Mesodermal cell (in vitro differentiated cells): ENCODE measurements around the gene TRIM8.
"Not testable (repeated sequence)": the region's sequence is repeated elsewhere in the genome, so short reads cannot be mapped to it uniquely, and the experiment has no call there.

Experiments used
- H3K27ac ChIP-seq: 2 replicates; pipeline ENCODE4 v1.7.0; 2013; ENCODE audit warnings: mild to moderate bottlenecking, low read depth, low read length, moderate library complexity; ENCODE audit not compliant: severe bottlenecking
- H3K36me3 ChIP-seq: 2 replicates; pipeline ENCODE4 v1.7.1; 2013; ENCODE audit warnings: mild to moderate bottlenecking, low read length, moderate library complexity; ENCODE audit not compliant: control insufficient read depth, insufficient read depth
- H3K4me1 ChIP-seq: one replicate; pipeline ENCODE4 v1.7.1; 2013; ENCODE audit warnings: mild to moderate bottlenecking, low read length; ENCODE audit not compliant: insufficient read depth, control insufficient read depth, poor library complexity, severe bottlenecking
- H3K4me3 ChIP-seq: 2 replicates; pipeline ENCODE4 v1.7.0; 2013; ENCODE audit warnings: low read length, control low read depth, mild to moderate bottlenecking; ENCODE audit not compliant: insufficient read depth, poor library complexity, severe bottlenecking; ENCODE audit errors: extremely low read depth
- H3K9me3 ChIP-seq: 2 replicates; pipeline ENCODE4 v1.7.1; 2013; ENCODE audit warnings: mild to moderate bottlenecking, low read length, moderate library complexity; ENCODE audit not compliant: control insufficient read depth
- WGBS, 2 experiments: methylation state at CpG; one replicate each; pipeline ENCODE4 v1.1.5; 2013; ENCODE audit warnings: missing lambda C conversion rate in 2 of 2; ENCODE audit not compliant: insufficient coverage in 2 of 2; 5-methylcytosine and 5-hydroxymethylcytosine counted together

TRIM8 gene

DNA sequence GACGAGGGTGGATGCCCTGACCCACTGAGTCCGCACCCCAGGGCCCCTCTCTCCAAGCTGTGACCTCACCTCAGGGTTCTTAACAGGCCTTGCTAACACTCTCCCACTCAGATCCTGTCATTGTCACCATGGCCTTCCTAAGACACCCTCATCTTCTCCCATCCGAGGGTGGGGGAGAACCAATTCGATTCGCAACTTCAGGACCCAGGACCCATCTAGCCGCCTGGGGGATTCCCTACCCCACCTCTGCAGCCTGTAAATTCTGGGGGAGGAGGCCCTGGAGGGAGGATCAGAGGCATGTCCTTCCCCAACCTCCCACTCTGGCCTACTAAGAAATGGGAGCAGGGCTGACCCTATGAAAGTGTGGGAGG is 17.4 kb downstream of the TRIM8 start:
- Histone ChIP-seq H3K9me3 (no peaks in the 10 kb centered on the region), H3K36me3 (peaks cover 29% of the 10 kb centered on the region), H3K27ac (peak overlapping the region; percentile 23), H3K4me3 (no peak overlapping the region), H3K4me1 (peaks cover 24% of the 10 kb centered on the region)
- 38 to 83% methylated on average over 1 of the region's 6 CpGs for WGBS, 2 experiments

DNA sequence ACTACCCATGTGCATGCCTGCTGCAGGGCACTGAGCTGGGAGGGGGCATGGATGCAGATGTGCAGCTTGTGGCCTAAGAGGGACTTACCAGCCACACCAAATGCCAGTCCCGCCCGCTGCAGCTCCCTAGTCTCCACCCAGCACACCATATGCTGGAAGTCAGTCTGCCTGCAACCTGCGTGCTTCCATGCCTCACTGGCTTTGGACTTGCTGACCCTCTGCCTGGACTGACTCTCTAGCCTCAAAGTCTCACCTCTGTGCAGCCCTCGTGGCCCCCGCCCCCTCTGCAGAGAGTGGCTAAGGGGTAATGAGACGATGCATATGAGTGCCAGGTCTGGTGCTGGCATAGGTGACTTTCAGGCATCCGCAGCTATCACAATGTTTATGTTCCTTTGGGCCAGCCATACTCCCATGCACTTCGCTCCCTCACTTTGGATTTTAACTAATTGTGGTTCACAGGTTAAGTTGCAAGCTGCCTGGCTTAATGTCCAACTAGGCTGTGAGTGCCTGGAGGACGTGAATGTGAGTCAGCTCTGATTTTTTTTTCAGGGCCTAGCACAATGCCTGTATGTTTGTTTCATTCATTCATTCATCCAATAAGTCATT is 21.7 kb downstream of the TRIM8 start:
- Histone ChIP-seq H3K36me3 (no peaks in the 10 kb centered on the region), H3K4me1 (peaks cover 36% of the 10 kb centered on the region), H3K4me3 (no peak overlapping the region), H3K9me3 (no peaks in the 10 kb centered on the region), H3K27ac (no peak overlapping the region)
- 94 to 98% methylated on average over 8 to 9 of the region's 9 CpGs for WGBS, 2 experiments

DNA sequence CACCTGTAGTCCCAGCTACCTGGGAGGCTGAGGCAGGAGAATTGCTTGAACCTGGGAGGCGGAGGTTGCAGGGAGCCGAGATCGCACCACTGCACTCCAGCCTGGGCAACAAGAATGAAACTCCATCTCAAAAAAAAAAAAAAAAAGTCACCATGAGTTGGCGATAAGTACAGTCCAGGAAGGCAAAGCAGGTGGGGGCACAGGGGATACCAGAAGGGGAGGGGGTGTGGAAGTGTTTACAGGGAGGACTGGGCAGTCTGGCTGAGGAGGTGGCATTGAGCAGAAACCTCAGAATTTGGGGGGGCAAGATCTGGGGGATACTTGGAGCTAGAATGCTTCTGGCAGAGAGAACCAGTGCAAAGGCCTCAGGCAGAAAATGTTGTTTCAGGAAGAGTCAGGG is 23.1 kb downstream of the TRIM8 start:
- H3K9me3 ChIP-seq, H3K27ac ChIP-seq, H3K36me3 ChIP-seq, H3K4me3 ChIP-seq: not testable (repeated sequence)
- WGBS, 2 experiments = 100% methylated on average over 1 of the region's 4 CpGs; no CpG with 5 or more reads in 1 of the 2 experiments
- H3K4me1 ChIP-seq = peaks cover 36% of the 10 kb centered on the region

DNA sequence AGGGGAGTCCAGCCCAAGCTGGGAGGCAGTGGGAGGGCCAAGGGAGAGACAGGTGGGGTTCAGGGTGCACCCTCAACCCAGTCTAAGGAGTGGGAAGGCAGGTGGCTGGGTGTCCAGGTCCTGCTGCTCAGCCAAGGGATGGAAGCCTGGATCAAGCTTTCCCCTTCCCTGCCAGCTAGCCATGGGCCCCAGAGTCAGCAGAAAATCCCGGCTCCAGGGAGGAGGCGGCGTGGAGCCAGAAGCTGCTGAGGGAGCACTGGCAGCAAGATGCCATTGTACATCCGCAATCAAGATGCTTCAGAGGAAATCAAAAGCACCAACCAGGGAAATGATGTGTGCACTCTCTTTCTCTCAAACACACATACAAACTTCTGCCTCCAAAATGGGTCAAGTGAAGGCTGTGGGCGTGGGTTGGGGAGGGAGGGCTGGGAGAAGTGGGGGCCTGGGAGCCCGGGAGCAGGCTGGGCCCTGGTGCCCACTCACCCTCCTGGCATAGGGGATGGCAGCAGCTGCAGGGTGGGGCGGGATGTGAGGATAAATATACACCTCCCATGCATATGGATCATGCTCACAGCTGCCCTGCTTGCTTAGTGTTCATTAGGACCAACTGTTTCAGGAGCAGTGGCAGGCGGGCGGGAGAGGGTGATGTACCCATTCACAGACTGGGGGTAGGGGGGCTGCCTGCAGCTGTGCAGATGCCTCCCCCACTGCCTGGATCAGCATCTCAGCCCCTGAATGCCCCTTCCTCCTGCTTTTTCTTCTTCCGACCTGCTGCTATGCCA is 24.2 kb downstream of the TRIM8 start:
- H3K4me3 ChIP-seq = no peak overlapping the region
- peaks cover 44% of the 10 kb centered on the region for H3K4me1 ChIP-seq
- 97 to 100% methylated on average over 1 to 7 of the region's 10 CpGs for WGBS, 2 experiments
- H3K27ac ChIP-seq = no peak overlapping the region
- no peaks in the 10 kb centered on the region for H3K9me3 ChIP-seq
- no peaks in the 10 kb centered on the region for H3K36me3 ChIP-seq

DNA sequence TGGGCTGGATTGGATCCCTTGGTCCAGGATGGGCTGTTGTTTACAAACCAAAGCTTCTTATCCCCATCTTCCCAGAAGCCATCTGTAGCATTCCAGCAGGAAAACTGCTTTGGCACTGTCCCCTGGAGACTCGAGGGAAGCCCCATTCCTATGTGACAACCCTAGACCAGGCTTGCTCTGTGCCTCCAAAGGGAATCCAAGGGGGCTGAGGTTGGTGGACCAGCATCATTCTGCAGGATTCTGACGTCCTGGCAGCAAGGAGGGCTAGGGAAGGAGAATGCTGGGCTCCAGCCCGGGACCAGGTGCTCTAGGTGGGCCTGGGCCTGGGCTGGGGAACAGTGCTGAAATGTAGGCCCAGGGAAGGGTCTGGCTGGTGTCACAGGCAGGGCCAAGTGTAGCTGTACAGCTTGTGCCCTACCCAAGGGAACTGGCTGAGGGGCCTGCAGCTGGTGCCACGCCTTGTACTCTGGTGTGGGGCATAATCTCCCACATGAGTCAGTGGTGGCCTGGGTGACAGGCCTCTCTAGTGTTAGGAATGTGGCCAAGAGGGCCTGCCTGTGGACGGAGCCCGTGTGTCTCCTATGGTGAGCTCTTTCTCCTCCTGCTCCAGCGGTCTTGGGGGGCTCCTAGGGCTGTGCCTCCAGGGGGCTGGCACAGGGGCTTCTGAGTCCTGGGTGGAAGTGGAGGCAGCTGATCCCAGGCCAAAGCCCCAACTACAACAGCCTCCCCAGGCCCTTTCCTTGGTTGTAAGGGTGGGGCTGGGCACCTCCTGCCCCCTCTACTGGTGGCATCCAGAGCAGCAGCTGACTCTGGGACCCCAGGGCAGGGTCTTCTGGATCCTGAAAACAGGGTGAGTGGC is 25.2 kb downstream of the TRIM8 start:
- peak overlapping the region; percentile 2 for H3K27ac ChIP-seq
- H3K4me1 ChIP-seq = peaks cover 53% of the 10 kb centered on the region
- no peak overlapping the region for H3K4me3 ChIP-seq
- no peaks in the 10 kb centered on the region for H3K9me3 ChIP-seq
- H3K36me3 ChIP-seq = no peaks in the 10 kb centered on the region
- WGBS, 2 experiments = 70 to 73% methylated on average over 5 of the region's 7 CpGs

DNA sequence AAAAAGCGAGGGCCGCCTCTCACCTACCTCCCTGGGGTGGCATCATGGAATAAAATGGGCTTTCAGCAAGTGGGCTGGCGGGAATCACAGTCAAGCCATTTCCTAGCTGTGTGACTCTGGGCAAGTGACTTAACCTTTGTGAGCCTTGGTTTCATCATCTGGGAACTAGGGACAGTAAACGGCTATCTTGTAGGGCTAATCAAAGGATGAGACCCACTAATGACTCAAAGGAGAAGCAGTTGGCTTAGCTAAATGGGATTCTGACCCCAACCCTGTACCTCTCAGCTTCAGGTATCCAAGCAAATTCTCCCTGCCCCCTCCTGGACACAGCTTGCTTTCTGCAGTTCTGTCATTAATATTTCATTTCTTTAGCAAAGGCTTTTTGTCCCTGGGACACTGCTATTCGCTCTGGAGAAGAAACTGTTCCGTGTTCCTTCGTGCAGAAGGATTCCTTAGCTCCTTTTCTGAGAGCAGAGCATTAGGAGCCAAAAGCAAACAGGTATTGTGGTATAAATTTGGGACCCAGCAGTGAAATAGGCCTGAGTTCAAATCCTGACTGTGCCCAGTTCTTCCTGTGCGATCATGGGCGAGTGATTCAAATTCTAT is 25.9 kb downstream of the TRIM8 start:
- H3K4me1 ChIP-seq = peaks cover 61% of the 10 kb centered on the region
- H3K4me3 ChIP-seq = no peak overlapping the region
- H3K27ac ChIP-seq = peak overlapping the region; percentile 2
- H3K36me3 ChIP-seq = no peaks in the 10 kb centered on the region
- 88 to 95% methylated on average over 7 to 9 of the region's 9 CpGs for WGBS, 2 experiments
- no peaks in the 10 kb centered on the region for H3K9me3 ChIP-seq

DNA sequence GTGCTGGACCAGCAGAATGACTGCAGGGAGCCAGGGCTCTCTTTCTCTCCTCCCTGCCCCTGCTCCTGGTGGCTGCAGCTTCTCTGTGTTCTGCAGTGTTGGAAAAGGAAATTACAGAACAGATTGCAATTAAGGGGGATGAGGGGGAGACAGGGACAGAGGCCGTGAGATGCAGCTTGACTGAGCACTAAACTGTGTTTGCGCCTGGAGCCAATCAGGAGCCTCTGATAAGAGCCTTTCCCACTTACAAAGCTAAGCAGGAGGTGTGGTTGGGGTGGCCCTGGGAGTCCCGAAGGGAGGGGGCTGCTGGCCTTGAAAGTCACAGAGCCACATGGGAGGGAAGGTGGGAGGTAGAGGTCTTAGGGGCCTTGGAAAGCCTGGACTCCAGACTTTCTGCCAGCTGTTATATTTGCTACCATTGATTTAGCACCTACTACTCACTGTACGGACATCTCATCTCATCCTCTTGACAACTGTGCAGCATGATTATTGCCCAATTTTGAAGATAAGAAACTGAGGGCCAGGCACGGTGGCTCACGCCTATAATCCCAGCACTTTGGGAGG is 26.7 kb downstream of the TRIM8 start:
- peaks cover 69% of the 10 kb centered on the region for H3K4me1 ChIP-seq
- H3K4me3 ChIP-seq = no peak overlapping the region

DNA sequence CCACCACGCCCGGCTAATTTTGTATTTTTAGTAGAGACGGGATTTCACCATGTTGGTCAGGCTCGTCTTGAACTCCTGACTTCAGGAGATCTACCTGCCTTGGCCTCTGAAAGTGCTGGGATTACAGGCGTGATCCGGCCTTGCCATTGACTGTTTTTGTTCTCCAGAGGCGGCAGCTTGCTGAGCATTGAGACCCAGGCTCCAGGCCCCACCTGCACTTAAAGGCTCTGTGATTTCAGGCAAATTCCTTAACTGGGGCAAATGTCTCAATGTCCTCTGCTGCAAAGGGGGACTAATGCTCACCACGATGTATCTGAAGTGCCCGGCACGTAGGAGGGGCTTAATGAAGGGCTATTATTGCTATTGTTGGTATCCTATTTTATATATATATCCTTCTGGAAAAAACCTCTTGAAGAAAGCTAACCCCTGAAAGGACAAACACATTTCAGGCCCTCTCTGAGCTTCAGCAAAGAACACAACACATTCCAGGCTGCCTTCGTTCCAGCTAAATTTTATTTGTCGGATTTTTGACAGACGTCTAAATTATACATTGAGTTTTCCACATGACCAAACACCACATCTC is 29.0 kb downstream of the TRIM8 start:
- 76 to 91% methylated on average over 8 to 9 of the region's 13 CpGs for WGBS, 2 experiments
- H3K4me1 ChIP-seq = peaks cover 84% of the 10 kb centered on the region
- no peaks in the 10 kb centered on the region for H3K36me3 ChIP-seq
- no peak overlapping the region for H3K4me3 ChIP-seq
- H3K27ac ChIP-seq = peak overlapping the region; percentile 92
- H3K9me3 ChIP-seq = no peaks in the 10 kb centered on the region

More for the DNA sequence above, 26.7 kb downstream of the TRIM8 start:
- Histone ChIP-seq H3K36me3 (no peaks in the 10 kb centered on the region), H3K9me3 (no peaks in the 10 kb centered on the region), H3K27ac (peak overlapping the region; percentile 62)
- 75 to 90% methylated on average over 3 to 5 of the region's 6 CpGs for WGBS, 2 experiments

DNA sequence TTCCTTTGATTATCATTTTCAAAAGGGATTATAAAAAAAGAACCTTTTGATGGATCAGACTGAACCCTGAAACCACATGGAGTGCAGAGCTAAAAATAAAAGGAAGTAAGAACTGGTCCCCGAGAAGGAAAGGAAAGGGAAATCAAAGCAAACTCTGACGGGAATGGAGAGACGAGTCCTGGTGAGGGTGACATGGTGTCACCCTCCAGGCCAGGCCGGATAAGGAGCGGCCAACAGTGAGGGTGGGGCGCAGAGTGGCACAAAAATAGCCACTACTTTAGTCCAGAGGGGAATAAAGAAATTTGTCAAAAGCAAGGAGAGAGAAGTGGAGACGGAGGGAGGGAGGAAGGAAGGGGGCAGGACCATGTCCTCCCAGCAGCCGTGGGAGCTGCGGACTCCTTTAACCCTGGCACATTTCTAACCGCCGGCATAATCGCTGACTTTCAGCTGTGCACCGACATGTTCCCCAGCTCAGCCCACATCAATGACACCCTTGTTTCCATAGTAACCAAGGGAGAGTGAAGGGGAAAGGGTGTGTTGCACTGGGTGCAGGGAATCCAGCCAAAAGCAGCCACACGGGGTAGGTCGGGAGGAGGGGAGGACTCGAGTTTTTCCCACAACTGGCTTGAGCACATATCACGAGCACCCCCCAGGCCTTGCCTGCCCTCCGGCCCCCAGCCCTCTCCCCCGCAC is 29.7 kb downstream of the TRIM8 start:
- Histone ChIP-seq H3K9me3 (no peaks in the 10 kb centered on the region), H3K36me3 (no peaks in the 10 kb centered on the region), H3K4me1 (peaks cover 84% of the 10 kb centered on the region), H3K27ac (peak overlapping the region; percentile 92), H3K4me3 (peak overlapping the region; percentile 3)
- 37 to 43% methylated on average over 8 to 10 of the region's 19 CpGs for WGBS, 2 experiments
